ENCODE data around the gene C14orf180. TPM values are rescaled to one million over a fixed set of nuclear protein-coding genes. Genes with fewer than 3 reads are reported as not detected.

C14orf180 gene
- total RNA-seq, 2 experiments from 2014 or later, result not detected

GRCh38 chr14:104558231-104559027 lies 21.1 kb upstream of the C14orf180 start:
- CTCF ChIA-PET (ENCODE audit: unreplicated experiment), result no interaction called here
- POLR2A ChIA-PET, result no interaction called here
- H3K4me1 ChIP-seq (ENCODE audit: insufficient read depth, low read length, poor library complexity, severe bottlenecking), result no peaks in the 10 kb centered on the region

GRCh38 chr14:104559028-104559803 lies 20.3 kb upstream of the C14orf180 start:
- Histone ChIP-seq H3K36me3 (ENCODE audit: insufficient read depth, low read length) (no peaks in the 10 kb centered on the region), H4K20me1 (ENCODE audit: insufficient read depth, low read length) (no peaks in the 10 kb centered on the region), H3K4me3 (ENCODE audit: low read depth, low read length, poor library complexity, severe bottlenecking) (no peak overlapping the region), H3K27ac (ENCODE audit: low read depth, low read length, poor library complexity, severe bottlenecking) (no peak overlapping the region), H3K9me3 (ENCODE audit: low read length) (no peaks in the 10 kb centered on the region), H3K9me2 (ENCODE audit: insufficient read depth, low read length) (no peaks in the 10 kb centered on the region), H3K4me2 (ENCODE audit: low read length) (no peak overlapping the region), H2AFZ (ENCODE audit: low read length) (no peak overlapping the region), H3K4me1 (ENCODE audit: insufficient read depth, low read length, poor library complexity, severe bottlenecking) (no peaks in the 10 kb centered on the region), H3K79me2 (ENCODE audit: insufficient read depth, low read depth, low read length) (no peaks in the 10 kb centered on the region)
- DNase-seq (ENCODE audit: low spot score), result no peak
- CTCF ChIA-PET (ENCODE audit: unreplicated experiment), result no interaction called here
- TF ChIP-seq CTCF (conservative IDR thresholded peaks at IDR 0.05; ENCODE audit: low read length), result no peak
- TF ChIP-seq EZH2phosphoT487 (IDR thresholded peaks at IDR 0.05; ENCODE audit: borderline replicate concordance, low read depth, low read length), result no peak
- BruUV-seq (replicated peaks), result no TSS peak
- intact Hi-C loops (cut with micrococcal nuclease; ENCODE audit: unreplicated experiment), result no loop called here
- POLR2A ChIA-PET, result no interaction called here

More at GRCh38 chr14:104558231-104559027, 21.1 kb upstream of the C14orf180 start:
- intact Hi-C loops (cut with micrococcal nuclease; ENCODE audit: unreplicated experiment), result no loop called here
- Histone ChIP-seq H3K27ac (ENCODE audit: low read depth, low read length, poor library complexity, severe bottlenecking) (no peak overlapping the region), H3K4me3 (ENCODE audit: low read depth, low read length, poor library complexity, severe bottlenecking) (no peak overlapping the region), H4K20me1 (ENCODE audit: insufficient read depth, low read length) (no peaks in the 10 kb centered on the region), H3K9me3 (ENCODE audit: low read length) (no peaks in the 10 kb centered on the region), H3K9me2 (ENCODE audit: insufficient read depth, low read length) (no peaks in the 10 kb centered on the region), H3K79me2 (ENCODE audit: insufficient read depth, low read depth, low read length) (no peaks in the 10 kb centered on the region), H3K4me2 (ENCODE audit: low read length) (no peak overlapping the region), H3K36me3 (ENCODE audit: insufficient read depth, low read length) (no peaks in the 10 kb centered on the region), H2AFZ (ENCODE audit: low read length) (no peak overlapping the region)
- TF ChIP-seq CTCF (conservative IDR thresholded peaks at IDR 0.05; ENCODE audit: low read length), result no peak
- TF ChIP-seq EZH2phosphoT487 (IDR thresholded peaks at IDR 0.05; ENCODE audit: borderline replicate concordance, low read depth, low read length), result no peak
- DNase-seq (ENCODE audit: low spot score), result no peak
- no TSS peak for BruUV-seq (replicated peaks)
